NCI-H526 (cell line): ENCODE data around the gene MT1B.

Experiments
- DNase-seq, 2 experiments: peaks; one replicate each; lab custom pipeline; 2025; lab: John Stamatoyannopoulos, UW

The MT1B gene

DNA sequence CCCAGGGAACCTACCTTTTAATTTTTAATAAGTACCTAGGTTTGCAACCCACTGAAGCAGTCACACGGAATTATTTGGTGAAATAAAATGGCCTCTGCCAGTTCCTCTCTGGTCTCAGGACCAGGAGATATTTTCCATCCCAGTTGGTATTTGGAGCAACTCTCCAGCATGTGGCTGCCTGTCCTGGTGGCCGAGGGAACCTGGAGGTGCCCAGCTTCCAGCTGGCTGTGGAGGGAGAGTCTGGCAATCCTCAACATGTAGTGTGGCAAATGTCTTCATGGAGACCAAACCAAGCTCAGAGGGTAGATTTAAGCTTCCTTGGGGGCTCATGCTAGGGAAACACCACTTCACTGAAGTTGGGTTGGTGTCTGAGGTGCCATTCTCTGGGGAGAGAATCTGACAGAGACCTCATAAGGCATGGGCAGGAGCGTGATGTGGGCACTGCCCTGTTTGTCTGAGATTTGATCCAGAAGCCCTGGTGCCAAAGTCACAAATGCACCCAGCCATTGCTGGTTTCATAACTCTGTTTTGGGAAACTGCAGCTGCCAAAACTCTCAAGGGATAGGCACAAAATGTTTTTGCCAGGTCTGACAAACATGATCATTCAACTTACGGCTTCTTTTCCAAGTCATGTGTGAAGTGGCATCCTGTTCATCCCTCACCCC is 33.4 kb downstream of the MT1B start:
- DNase-seq: no peak

DNA sequence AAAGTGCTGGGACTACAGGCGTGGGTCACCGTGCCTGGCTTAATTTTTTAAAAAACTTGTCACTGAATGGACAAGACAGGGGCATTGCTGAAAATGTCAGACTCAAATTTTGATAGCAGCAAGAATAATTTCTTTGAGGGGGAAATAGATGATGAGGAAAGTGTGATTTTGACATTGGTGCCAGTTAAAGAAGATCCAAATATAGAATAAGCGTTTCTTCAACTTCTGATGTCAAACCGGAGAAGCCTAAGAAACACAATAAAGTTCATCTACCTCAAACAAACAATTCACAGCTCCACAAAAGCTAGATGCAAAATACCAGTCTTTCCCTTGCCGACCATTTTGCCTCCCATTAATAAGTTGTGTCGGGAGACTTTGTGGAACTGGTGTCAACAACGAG is 35.1 kb downstream of the MT1B start:
- no peak for DNase-seq

DNA sequence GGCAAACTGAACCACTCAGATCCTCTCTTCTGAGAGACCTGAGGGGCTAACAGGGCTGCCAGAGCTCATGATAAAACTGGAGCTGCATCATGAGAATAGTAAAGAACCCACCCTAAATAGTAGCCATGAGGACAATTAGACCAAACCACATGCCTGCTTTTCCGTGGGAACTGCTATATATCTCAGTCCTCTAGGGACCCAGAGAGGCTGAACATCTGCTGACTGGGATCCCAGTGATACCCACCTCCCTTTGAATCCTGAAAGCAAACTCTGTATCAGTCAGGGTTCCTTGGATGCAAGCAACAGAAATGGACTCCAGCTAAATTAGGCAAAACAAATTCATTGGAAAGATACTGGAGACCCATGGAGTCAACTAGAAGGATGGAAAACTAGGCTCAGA is 37.1 kb downstream of the MT1B start:
- DNase-seq: no peak

DNA sequence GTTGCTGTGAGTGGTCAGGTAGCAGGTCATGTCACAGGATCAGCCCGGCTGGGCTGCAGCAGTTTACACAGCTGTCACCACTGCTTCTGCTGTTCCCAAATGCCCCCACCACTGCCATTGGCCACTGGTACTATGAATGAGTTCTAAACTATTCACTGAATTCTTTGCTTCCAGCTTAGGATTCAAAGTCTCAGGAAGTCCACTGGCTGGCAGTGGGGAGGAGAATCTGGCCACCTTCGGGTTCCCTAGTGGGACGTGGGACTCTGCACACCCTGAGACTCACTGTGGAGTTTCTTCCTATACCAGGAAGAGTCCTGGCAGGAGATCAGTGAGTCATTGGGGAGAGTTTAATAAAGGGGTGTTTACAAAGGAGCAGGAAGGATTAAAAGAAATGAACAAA is 37.5 kb downstream of the MT1B start:
- no peak for DNase-seq

DNA sequence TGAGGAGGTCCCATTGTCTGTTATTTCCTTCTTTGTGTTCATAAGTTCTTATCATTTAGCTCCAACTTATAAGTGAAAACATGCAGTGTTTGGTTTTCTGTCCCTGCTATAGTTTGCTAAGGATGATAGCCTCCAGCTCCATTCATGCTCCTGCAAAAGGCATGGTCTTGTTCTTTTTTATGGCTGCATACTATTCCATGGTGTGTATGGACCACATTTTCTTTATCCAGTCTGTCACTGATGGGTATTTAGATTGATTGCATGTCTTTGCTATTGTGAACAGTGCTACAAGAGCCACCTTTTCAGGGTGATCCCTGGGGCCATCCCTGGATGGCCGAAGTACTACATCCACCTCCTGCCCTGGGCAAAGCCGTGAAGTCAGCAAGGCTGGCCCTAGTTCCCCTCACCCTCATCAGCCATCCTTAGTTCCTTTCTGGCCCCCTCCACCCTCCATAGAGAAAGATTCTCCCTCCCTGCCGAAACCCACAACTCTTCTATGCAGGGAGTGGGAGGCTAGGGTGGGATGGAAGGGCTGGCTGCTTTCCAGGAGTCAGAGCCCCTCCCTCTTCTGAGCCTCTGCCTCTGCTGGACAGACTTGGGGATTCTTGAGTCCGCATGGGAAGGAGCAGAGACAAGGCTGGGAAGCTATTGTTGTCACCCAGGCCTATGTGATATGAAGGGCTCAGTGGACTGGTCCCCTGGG is 38.9 kb downstream of the MT1B start:
- no peak for DNase-seq

DNA sequence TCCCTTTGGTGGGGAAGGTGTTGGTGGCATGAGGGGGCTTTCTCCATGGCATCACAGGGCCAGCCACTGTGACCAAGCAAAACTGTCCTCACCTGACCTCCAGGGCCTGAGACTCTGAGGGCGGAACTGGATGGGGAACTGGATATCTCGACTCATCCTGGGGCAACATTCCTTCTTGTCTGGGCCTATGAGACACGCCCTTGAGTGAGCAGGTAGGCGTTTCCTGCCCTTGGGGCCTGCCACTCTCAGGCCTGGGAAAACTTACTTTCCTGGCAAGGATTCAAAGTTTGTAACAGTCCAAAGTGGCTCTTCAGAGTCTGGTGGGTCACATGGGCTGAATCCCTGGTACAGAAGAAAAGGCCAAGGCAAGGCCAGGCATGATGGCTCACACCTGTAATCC is 40.2 kb downstream of the MT1B start:
- no peak for DNase-seq

DNA sequence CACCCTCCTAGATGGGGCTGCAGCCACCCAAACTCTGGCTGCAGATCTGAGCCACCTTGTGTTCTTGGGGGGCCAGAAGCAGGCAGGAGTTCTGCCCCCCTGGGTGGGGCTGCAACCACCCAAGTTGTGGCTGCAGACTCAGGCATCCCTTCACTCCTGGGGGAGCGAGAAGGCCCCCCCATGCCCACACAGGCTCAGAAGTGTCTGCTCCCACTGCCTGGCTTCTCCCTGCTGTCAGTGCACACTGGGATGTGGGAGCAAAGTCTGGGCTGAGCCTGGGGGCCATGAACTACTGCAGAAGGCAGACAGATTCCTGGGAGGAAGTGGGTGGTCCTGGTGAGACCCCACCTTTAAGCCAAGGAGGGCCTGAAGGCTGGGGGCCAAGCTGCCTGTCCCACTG is 43.6 kb downstream of the MT1B start:
- no peak for DNase-seq

DNA sequence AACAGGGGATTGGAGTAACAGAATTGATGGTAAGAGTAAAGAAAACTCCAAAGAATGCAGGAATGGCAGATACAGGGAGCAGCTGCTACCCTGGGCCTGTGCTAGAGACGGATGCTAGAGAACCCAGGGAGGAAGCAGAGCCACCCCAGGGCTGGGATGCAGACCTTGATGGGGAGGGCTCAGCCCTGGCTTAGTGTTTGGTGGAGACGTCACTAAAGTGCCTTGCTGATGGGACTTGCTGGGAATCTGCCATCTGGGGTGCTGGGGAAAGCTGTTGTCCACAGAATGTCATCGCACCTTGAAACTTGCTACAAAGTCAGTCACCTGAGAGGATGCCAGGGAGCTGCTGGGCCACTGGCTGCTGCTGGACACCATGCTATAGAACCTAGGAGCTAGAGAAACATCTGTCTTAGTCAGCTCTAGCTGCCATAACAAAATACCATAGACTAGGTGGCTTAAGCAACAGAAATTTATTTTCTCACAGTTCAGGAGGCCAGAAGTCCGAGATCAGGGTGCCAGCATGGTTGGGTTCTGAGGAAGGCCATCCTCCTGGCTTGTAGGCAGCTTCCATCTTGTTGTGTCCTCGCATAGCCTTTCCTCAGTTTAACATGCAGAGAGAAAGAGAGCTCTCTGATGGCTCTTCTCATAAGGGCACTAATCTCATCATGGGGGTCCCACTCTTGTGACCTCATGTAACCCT is 45.9 kb downstream of the MT1B start:
- DNase-seq: no peak

DNA sequence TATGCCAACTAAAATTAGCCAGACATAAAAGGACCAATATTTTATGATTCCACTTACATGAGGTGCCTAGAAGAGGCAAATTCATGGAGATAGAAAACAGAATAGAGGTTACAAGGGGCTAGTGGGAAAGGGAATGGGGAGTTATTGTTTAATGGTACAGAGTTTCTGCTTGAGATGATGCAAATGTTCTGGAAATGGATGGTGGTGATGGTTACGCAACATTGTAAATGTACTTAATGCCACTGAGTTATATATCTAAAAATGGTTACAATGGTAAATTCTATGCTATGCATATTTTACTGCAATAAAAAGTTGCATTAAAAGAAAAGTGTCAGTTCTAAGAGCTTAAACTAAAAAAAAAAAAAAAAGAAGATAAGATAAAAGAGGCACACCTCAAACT is 48.5 kb downstream of the MT1B start:
- no peak for DNase-seq

DNA sequence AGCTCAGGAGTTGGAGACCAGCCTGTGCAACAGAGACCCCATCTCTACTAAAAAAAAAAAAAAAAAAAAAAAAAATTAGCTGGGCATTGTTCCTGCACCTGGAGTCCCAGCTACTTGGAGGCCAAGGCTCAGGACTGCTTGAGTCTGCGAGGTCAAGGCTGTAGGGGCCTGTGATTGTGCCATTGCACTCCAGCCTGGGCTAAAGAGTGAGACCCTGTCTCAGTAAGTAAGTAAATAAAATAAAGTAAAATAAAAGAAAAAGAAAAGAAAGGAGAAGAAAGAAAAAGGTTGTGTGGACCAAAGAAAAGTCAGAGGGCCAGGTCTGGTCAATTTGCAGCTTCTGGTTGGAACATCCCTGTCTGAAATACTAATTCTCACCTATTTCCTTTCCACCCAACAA is 48.9 kb downstream of the MT1B start:
- DNase-seq: no peak

DNA sequence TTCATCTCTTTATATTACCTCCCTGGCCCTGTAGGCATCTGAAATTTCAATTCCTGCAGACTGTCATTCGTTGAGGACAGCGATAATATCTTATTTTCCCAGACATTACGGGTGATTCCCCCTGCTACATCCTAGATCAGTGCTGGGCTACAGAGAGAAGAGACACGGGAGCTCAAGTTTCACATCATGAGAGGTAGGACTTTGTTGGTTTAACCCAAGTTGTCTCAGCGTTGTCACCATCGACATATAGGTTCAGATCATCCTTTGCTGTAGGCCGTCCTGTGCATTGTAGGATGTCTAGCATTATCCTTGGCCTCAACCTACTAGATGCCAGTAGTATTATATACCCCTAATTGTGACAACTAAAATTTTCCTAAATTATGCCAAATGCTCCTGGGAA is 49.8 kb downstream of the MT1B start:
- no peak for DNase-seq
